HepG2 (cell line): Measurements from ENCODE around the gene ATRX. TPM values are rescaled to one million over a fixed set of nuclear protein-coding genes. Genes with fewer than 3 reads are reported as not detected.

Experiments used
- ATAC-seq: fragments of 200-7000 bp; cut with Tn5 transposase; 3 replicates; pipeline ENCODE4 v1.9.1; 2020; ENCODE audit warnings: mild to moderate bottlenecking, moderate library complexity
- BruUV-seq: library from RNA; stranded (reverse); fragments of 400-500 nt; replicated peaks from 2 replicates; lab custom pipeline; 2021; lab: Mats Ljungman, UMichigan
- CTCF ChIA-PET: fragments of 300-600 bp; formaldehyde crosslinking; extraction: SDS; loops from one replicate; lab custom pipeline; 2021; ENCODE audit warnings: low total read pairs, inconsistent platforms, low intra/inter-chr PET ratio; lab: Yijun Ruan, JAX
- POLR2A ChIA-PET: fragments of 350-600 bp; sonication (Branson Sonifier 250); formaldehyde crosslinking; loops from one replicate; lab custom pipeline; 2020; ENCODE audit warnings: antibody characterized with exemption, inconsistent platforms; lab: Yijun Ruan, JAX
- DNase-seq: peaks from one replicate; pipeline ENCODE4 v3.0.0-alpha.2; 2015; ENCODE audit warnings: low spot score
- FAIRE-seq: peaks from 3 replicates; lab custom pipeline; 2011; peaks lifted over from hg19 to GRCh38; lab: Jason Lieb, UNC
- H2AFZ ChIP-seq: one replicate; pipeline ENCODE4 v1.6.1; 2011; ENCODE audit warnings: low read length, inconsistent platforms
- H3K27ac ChIP-seq: fragments of 300-600 bp; 3 replicates; pipeline ENCODE4 v1.8.0; 2011; ENCODE audit warnings: mixed run types, mild to moderate bottlenecking, mixed read lengths, low read length, inconsistent platforms; ENCODE audit not compliant: insufficient read depth; ENCODE audit errors: extremely low read length
- H3K27me3 ChIP-seq, 2 experiments: fragments of 200-600 bp in 1 of 2; 2 replicates in 1 of 2; 3 replicates in 1 of 2; pipeline versions ENCODE4 v1.6.0 to v1.8.0; 2011; ENCODE audit warnings: low read length in 2 of 2, mild to moderate bottlenecking in 2 of 2, moderate library complexity in 2 of 2, inconsistent platforms in 1 of 2; ENCODE audit not compliant: insufficient read depth in 2 of 2, control insufficient read depth in 1 of 2
- H3K36me3 ChIP-seq, 2 experiments: fragments of 200-600 bp in 1 of 2; replicated peaks in 1 of 2; 2 replicates in 1 of 2; 3 replicates in 1 of 2; pipeline versions ENCODE4 v1.5.1 to v1.8.0; 2011; ENCODE audit warnings: low read length in 2 of 2, inconsistent platforms in 1 of 2; ENCODE audit not compliant: insufficient read depth in 2 of 2, control insufficient read depth in 1 of 2
- H3K4me1 ChIP-seq: 2 replicates; pipeline ENCODE4 v1.5.1; 2012; ENCODE audit warnings: low read length, inconsistent platforms; ENCODE audit not compliant: insufficient read depth
- H3K4me2 ChIP-seq: 2 replicates; pipeline ENCODE4 v1.6.0; 2011; ENCODE audit warnings: low read depth, low read length, inconsistent platforms
- H3K4me3 ChIP-seq, 3 experiments: fragments of 200-600 bp in 1 of 3; sonication (generic), shearing (Covaris generic) in 1 of 3; replicated peaks in 1 of 3; 2 replicates each; pipeline ENCODE4 v1.5.1; 2011 to 2016; ENCODE audit warnings: low read length in 3 of 3, inconsistent platforms in 2 of 3, low read depth in 2 of 3, mild to moderate bottlenecking in 2 of 3, control low read depth in 1 of 3, mixed read lengths in 1 of 3; ENCODE audit not compliant: insufficient read depth in 1 of 3
- H3K79me2 ChIP-seq: one replicate; pipeline ENCODE4 v1.6.1; 2011; ENCODE audit warnings: low read length, inconsistent platforms; ENCODE audit not compliant: insufficient read depth
- H3K9ac ChIP-seq: 2 replicates; pipeline ENCODE4 v1.6.0; 2011; ENCODE audit warnings: mild to moderate bottlenecking, low read depth, low read length, inconsistent platforms; ENCODE audit not compliant: insufficient read depth
- H3K9me3 ChIP-seq: 2 replicates; pipeline ENCODE4 v1.5.1; 2012; ENCODE audit warnings: mild to moderate bottlenecking, low read length
- H4K20me1 ChIP-seq: 2 replicates; pipeline ENCODE4 v1.6.0; 2011; ENCODE audit warnings: inconsistent platforms, mild to moderate bottlenecking, low read length, moderate library complexity; ENCODE audit not compliant: insufficient read depth
- ARID2 ChIP-seq: sonication (generic); formaldehyde crosslinking; IDR thresholded peaks from 2 replicates; pipeline ENCODE4 v1.8.1; 2022; ENCODE audit warnings: mild to moderate bottlenecking, missing genetic modification reagents, borderline replicate concordance
- FLYWCH1 ChIP-seq: sonication (generic); formaldehyde crosslinking; IDR thresholded peaks from 2 replicates; pipeline ENCODE4 v1.8.1; 2023; ENCODE audit warnings: mild to moderate bottlenecking, missing genetic modification reagents
- PAX8 ChIP-seq: sonication (generic); formaldehyde crosslinking; IDR thresholded peaks from 2 replicates; pipeline ENCODE4 v1.8.0; 2022; ENCODE audit warnings: mild to moderate bottlenecking, missing genetic modification reagents, borderline replicate concordance
- PHF8 ChIP-seq: sonication (generic); formaldehyde crosslinking; IDR thresholded peaks from 2 replicates; pipeline ENCODE4 v1.5.0; 2020; ENCODE audit warnings: missing genetic modification reagents
- ZFY ChIP-seq: sonication (generic); formaldehyde crosslinking; IDR thresholded peaks from 2 replicates; pipeline ENCODE4 v1.4.0; 2020; ENCODE audit warnings: missing genetic modification reagents
- ZKSCAN8 ChIP-seq: IDR thresholded peaks from 2 replicates; pipeline ENCODE4 v1.6.1; 2016; ENCODE audit warnings: borderline replicate concordance, missing genetic modification reagents, missing compliant biosample characterization
- ZNF292 ChIP-seq: sonication (generic); formaldehyde crosslinking; IDR thresholded peaks from 2 replicates; pipeline ENCODE4 v1.8.1; 2022; ENCODE audit warnings: mild to moderate bottlenecking, low read depth, missing genetic modification reagents, borderline replicate concordance
- ZNF317 ChIP-seq: sonication (generic); formaldehyde crosslinking; IDR thresholded peaks from 2 replicates; pipeline ENCODE4 v1.5.0; 2020; ENCODE audit warnings: mild to moderate bottlenecking, missing genetic modification reagents
- ZNF431 ChIP-seq: sonication (generic); formaldehyde crosslinking; IDR thresholded peaks from 2 replicates; pipeline ENCODE4 v1.9.0; 2022; ENCODE audit warnings: missing genetic modification reagents, low read depth, mild to moderate bottlenecking, borderline replicate concordance
- ZNF703 ChIP-seq: sonication (generic); formaldehyde crosslinking; IDR thresholded peaks from 2 replicates; pipeline ENCODE4 v1.5.1; 2020; ENCODE audit warnings: missing genetic modification reagents, mild to moderate bottlenecking, moderate library complexity, borderline replicate concordance
- ZNF788 ChIP-seq: sonication (generic); formaldehyde crosslinking; IDR thresholded peaks from 2 replicates; pipeline ENCODE4 v1.5.0; 2020; ENCODE audit warnings: mild to moderate bottlenecking, missing genetic modification reagents, borderline replicate concordance
- ZNF841 ChIP-seq: sonication (generic); formaldehyde crosslinking; IDR thresholded peaks from 2 replicates; pipeline ENCODE4 v1.8.1; 2023; ENCODE audit warnings: missing genetic modification reagents, borderline replicate concordance
- WGBS: methylation state at CpG from one replicate; pipeline ENCODE4 v1.1.6; 2017; ENCODE audit warnings: low lambda C conversion rate; 5-methylcytosine and 5-hydroxymethylcytosine counted together
- in situ Hi-C: cut with HindIII; loops from 2 replicates; pipeline ENCODE4 v1.10.0; 2017; ENCODE audit warnings: low pct_unique_long_range_greater_than_20kb; ENCODE audit not compliant: extremely low pct_ligation_motif_present
- intact Hi-C: fragments of 100-400 bp; cut with micrococcal nuclease; formaldehyde crosslinking; loops from one replicate; pipeline ENCODE4 v1.10.0; 2022; ENCODE audit not compliant: unreplicated experiment
- polyA plus RNA-seq, 8 experiments: library from polyadenylated mRNA; depleted of rRNA in 3 of 8; stranded (reverse) in 7 of 8; unstranded in 1 of 8; fragments of >200 nt; fragmentation: Illumina TruSeq in 4 of 8; extraction: Trizol in 4 of 8; gene quantifications; 2 replicates each; pipeline versions ENCODE4 v1.2.1 to v1.2.3, GENCODE V29; 2011 to 2016; ENCODE audit warnings: low read depth in 4 of 8, missing spikeins in 1 of 8, mixed read lengths in 1 of 8; ENCODE audit not compliant: insufficient read depth in 1 of 8
- total RNA-seq, 5 experiments: library from RNA; depleted of rRNA; stranded (reverse); fragments of >200 nt; fragmentation: Illumina TruSeq; extraction: Trizol; gene quantifications; 2 replicates each; pipeline ENCODE4 v1.2.3, GENCODE V29; 2016; ENCODE audit warnings: low read depth in 1 of 5
- TF ChIP-seq, protein P1 (sequence below): sonication (generic); formaldehyde crosslinking; IDR thresholded peaks from 2 replicates; pipeline ENCODE4 v1.4.0; 2020; ENCODE audit warnings: missing genetic modification reagents
- TF ChIP-seq, protein P2 (sequence below): sonication (generic); formaldehyde crosslinking; IDR thresholded peaks from 2 replicates; pipeline ENCODE4 v1.4.0; 2020; ENCODE audit warnings: missing genetic modification reagents
- TF ChIP-seq, protein P3 (sequence below): sonication (generic); formaldehyde crosslinking; IDR thresholded peaks from 2 replicates; pipeline ENCODE4 v1.4.0; 2020; ENCODE audit warnings: mild to moderate bottlenecking, missing genetic modification reagents

Gene ATRX
- total and polyA plus RNA-seq, 2 of the 13 experiments (the other 11 are each of a cell fraction or from before 2014, with no cell fraction given) = 26.1 to 44.5 TPM

DNA sequence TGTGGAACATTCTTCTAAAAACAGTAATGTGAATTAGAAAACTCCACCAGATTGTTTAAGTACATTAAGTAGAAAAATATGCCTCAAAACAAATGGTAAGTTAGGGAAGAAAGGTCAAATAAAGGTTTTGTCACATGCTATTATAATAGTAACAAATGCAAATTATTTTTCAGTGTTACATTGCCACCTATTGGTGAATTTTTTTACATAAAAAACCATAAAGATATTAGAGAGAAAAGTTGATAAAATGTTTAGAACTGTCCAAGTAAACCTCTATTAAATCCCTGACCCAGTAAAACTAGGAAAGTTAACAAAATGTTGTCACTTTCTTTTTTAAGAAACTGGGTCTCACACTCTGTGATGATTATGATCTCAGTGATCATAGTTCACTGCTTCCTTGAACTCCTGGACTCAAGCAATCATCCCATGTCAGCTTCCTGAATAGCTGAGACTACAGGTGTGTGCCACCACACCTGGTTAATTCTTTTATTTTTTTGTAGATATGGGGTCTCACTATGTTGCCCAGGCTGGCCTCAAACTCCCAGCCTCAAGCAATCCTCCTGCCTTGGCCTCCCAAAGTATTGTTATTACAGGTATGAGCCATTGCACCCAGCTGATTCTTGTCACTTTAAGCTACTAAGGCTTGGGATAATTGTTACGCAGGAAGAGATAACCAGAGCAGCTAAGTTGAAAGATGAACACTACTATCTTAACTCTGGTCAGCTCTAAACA lies 157.6 kb downstream of the ATRX start (continued):
- TF ChIP-seq ZNF317 (CRISPR knock-in tag) (no peak), FLYWCH1 (no peak), PAX8 (CRISPR knock-in tag) (no peak), ZNF292 (CRISPR knock-in tag) (no peak)
- TF ChIP-seq, protein P1, sequence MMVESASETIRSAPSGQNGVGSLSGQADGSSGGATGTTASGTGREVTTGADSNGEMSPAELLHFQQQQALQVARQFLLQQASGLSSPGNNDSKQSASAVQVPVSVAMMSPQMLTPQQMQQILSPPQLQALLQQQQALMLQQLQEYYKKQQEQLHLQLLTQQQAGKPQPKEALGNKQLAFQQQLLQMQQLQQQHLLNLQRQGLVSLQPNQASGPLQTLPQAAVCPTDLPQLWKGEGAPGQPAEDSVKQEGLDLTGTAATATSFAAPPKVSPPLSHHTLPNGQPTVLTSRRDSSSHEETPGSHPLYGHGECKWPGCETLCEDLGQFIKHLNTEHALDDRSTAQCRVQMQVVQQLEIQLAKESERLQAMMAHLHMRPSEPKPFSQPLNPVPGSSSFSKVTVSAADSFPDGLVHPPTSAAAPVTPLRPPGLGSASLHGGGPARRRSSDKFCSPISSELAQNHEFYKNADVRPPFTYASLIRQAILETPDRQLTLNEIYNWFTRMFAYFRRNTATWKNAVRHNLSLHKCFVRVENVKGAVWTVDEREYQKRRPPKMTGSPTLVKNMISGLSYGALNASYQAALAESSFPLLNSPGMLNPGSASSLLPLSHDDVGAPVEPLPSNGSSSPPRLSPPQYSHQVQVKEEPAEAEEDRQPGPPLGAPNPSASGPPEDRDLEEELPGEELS (CRISPR knock-in tag) = no peak

DNA sequence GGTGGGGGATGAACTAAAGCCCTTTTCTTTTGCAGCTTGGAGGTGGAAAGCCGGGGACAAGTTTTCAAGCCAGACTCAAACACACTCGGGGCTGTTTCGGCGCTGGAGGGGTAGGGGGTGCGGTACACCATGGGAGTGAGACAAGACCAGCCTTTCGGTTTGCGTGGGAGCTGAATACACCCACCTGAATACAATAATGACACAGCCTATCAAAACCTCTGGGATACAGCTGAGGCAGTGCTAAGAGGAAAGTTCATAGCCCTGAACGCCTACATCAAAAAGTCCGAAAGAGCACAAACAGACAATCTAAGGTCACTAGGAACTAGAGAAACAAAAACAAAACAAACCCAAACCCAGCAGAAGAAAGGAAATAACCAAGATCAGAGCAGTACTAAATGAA lies 163.3 kb downstream of the ATRX start:
- Histone ChIP-seq H3K27me3 (no peaks in the 10 kb centered on the region), H3K27ac (no peak overlapping the region), H3K4me2 (no peak overlapping the region), H3K79me2 (no peaks in the 10 kb centered on the region), H3K36me3 (no peaks in the 10 kb centered on the region), H4K20me1 (no peaks in the 10 kb centered on the region), H3K4me1 (no peaks in the 10 kb centered on the region), H3K9ac (no peak overlapping the region), H3K4me3 (no peak overlapping the region), H3K9me3 (no peaks in the 10 kb centered on the region), H2AFZ (no peak overlapping the region)
- intact Hi-C loops (no loop called here), in situ Hi-C loops (no loop called here)
- POLR2A ChIA-PET = no interaction called here
- no peak for DNase-seq
- BruUV-seq = no TSS peak
- ATAC-seq = no peak
- WGBS = 95% methylated on average over 6 of the region's 9 CpGs
- CTCF ChIA-PET = no interaction called here
- peak; percentile 82 for FAIRE-seq
- TF ChIP-seq ARID2 (CRISPR knock-in tag) (no peak), PHF8 (CRISPR knock-in tag) (no peak), ZNF703 (no peak), ZNF841 (CRISPR knock-in tag) (no peak), ZNF788 (no peak), ZKSCAN8 (CRISPR knock-in tag) (no peak), ZNF431 (CRISPR knock-in tag) (no peak), ZFY (no peak)
- TF ChIP-seq, protein P2, sequence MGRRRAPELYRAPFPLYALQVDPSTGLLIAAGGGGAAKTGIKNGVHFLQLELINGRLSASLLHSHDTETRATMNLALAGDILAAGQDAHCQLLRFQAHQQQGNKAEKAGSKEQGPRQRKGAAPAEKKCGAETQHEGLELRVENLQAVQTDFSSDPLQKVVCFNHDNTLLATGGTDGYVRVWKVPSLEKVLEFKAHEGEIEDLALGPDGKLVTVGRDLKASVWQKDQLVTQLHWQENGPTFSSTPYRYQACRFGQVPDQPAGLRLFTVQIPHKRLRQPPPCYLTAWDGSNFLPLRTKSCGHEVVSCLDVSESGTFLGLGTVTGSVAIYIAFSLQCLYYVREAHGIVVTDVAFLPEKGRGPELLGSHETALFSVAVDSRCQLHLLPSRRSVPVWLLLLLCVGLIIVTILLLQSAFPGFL (CRISPR knock-in tag) = no peak
- TF ChIP-seq, protein P3, sequence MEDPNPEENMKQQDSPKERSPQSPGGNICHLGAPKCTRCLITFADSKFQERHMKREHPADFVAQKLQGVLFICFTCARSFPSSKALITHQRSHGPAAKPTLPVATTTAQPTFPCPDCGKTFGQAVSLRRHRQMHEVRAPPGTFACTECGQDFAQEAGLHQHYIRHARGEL (CRISPR knock-in tag) = no peak
